Measurements from ENCODE around the gene AUTS2.

Gene AUTS2

DNA sequence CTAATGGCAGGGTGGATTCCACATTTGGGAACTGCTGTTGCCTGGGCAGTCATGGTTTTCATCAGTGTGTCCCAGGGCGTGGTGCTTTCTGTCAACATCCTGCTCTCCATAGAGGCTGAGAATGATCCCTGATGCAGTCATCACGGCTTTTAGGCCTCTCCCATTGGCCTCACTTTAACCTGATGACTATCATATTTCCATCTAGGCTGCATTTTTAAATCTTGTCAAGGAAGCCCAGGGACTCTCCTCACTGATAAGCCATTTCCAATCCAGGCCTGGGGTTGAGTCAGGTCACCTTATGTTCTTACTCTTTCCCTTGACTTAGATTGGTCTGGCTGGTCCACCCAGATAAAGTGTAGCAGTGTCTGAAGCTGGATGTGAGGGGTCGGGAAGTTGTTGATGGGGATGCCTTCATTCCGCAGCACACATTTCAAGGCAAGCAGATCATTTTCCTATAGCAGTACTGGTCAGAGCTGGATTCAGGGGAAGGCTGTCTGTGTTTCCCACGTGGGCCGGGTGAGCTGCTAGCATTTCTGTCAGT, 177.0 kb downstream of the AUTS2 start (continued):
- no peak for TF ChIP-seq OVOL3 (tag by site-specific recombination; IDR thresholded peaks at IDR 0.05)
- no peak for TF ChIP-seq MYNN (tag by site-specific recombination; IDR thresholded peaks at IDR 0.05; ENCODE audit: borderline replicate concordance)
- no peak for TF ChIP-seq SETDB1 (IDR thresholded peaks at IDR 0.05; ENCODE audit: insufficient read length, low read length)
- TF ChIP-seq, protein P1, sequence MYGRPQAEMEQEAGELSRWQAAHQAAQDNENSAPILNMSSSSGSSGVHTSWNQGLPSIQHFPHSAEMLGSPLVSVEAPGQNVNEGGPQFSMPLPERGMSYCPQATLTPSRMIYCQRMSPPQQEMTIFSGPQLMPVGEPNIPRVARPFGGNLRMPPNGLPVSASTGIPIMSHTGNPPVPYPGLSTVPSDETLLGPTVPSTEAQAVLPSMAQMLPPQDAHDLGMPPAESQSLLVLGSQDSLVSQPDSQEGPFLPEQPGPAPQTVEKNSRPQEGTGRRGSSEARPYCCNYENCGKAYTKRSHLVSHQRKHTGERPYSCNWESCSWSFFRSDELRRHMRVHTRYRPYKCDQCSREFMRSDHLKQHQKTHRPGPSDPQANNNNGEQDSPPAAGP (tag by site-specific recombination; IDR thresholded peaks at IDR 0.05) = peak; percentile 80
- TF ChIP-seq PRDM10 (tag by site-specific recombination; IDR thresholded peaks at IDR 0.05) = no peak
- TF ChIP-seq ZBTB48 (tag by site-specific recombination; IDR thresholded peaks at IDR 0.05) = peak; percentile 58; the same call in 1 of the 2 replicates
- TF ChIP-seq ZNF704 (tag by site-specific recombination; IDR thresholded peaks at IDR 0.05) = no peak
- peak; percentile 27; the same call in 1 of the 2 replicates for TF ChIP-seq WT1 (tag by site-specific recombination; IDR thresholded peaks at IDR 0.05)
- TF ChIP-seq ZNF248 (tag by site-specific recombination; IDR thresholded peaks at IDR 0.05) = no peak
- TF ChIP-seq ZNF544 (tag by site-specific recombination; IDR thresholded peaks at IDR 0.05) = no peak
- TF ChIP-seq, protein P2, sequence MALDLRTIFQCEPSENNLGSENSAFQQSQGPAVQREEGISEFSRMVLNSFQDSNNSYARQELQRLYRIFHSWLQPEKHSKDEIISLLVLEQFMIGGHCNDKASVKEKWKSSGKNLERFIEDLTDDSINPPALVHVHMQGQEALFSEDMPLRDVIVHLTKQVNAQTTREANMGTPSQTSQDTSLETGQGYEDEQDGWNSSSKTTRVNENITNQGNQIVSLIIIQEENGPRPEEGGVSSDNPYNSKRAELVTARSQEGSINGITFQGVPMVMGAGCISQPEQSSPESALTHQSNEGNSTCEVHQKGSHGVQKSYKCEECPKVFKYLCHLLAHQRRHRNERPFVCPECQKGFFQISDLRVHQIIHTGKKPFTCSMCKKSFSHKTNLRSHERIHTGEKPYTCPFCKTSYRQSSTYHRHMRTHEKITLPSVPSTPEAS (tag by site-specific recombination; IDR thresholded peaks at IDR 0.05) = no peak
- no peak for TF ChIP-seq ZNF184 (tag by site-specific recombination; IDR thresholded peaks at IDR 0.05)
- peak; percentile 82 for TF ChIP-seq ZBTB17 (tag by site-specific recombination; IDR thresholded peaks at IDR 0.05)
- TF ChIP-seq ZNF391 (tag by site-specific recombination; IDR thresholded peaks at IDR 0.05; ENCODE audit: borderline replicate concordance, low read depth) = no peak
- TF ChIP-seq ZNF211 (tag by site-specific recombination; IDR thresholded peaks at IDR 0.05; ENCODE audit: low read depth) = no peak
- TF ChIP-seq ZNF202 (tag by site-specific recombination; IDR thresholded peaks at IDR 0.05; ENCODE audit: borderline replicate concordance) = no peak
- TF ChIP-seq ZNF791 (tag by site-specific recombination; IDR thresholded peaks at IDR 0.05) = no peak
- TF ChIP-seq FEZF1 (tag by site-specific recombination; IDR thresholded peaks at IDR 0.05) = no peak; the same call in 1 of the 2 replicates
- TF ChIP-seq REPIN1 (tag by site-specific recombination; IDR thresholded peaks at IDR 0.05; ENCODE audit: low read depth) = no peak
- TF ChIP-seq BCL11B (tag by site-specific recombination; IDR thresholded peaks at IDR 0.05; ENCODE audit: low read depth) = no peak
- TF ChIP-seq ZNF585B (tag by site-specific recombination; IDR thresholded peaks at IDR 0.05) = no peak
- TF ChIP-seq, protein P3, sequence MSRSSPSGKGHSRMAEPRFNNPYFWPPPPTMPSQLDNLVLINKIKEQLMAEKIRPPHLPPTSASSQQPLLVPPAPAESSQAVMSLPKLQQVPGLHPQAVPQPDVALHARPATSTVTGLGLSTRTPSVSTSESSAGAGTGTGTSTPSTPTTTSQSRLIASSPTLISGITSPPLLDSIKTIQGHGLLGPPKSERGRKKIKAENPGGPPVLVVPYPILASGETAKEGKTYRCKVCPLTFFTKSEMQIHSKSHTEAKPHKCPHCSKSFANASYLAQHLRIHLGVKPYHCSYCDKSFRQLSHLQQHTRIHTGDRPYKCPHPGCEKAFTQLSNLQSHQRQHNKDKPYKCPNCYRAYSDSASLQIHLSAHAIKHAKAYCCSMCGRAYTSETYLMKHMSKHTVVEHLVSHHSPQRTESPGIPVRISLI (tag by site-specific recombination; IDR thresholded peaks at IDR 0.05) = no peak
- no peak for TF ChIP-seq ZNF121 (tag by site-specific recombination; IDR thresholded peaks at IDR 0.05)
- TF ChIP-seq ZNF433 (tag by site-specific recombination; IDR thresholded peaks at IDR 0.05; ENCODE audit: low read depth) = no peak
- TF ChIP-seq ZNF223 (tag by site-specific recombination; IDR thresholded peaks at IDR 0.05) = no peak
- TF ChIP-seq, protein P4, sequence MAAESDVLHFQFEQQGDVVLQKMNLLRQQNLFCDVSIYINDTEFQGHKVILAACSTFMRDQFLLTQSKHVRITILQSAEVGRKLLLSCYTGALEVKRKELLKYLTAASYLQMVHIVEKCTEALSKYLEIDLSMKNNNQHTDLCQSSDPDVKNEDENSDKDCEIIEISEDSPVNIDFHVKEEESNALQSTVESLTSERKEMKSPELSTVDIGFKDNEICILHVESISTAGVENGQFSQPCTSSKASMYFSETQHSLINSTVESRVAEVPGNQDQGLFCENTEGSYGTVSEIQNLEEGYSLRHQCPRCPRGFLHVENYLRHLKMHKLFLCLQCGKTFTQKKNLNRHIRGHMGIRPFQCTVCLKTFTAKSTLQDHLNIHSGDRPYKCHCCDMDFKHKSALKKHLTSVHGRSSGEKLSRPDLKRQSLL (tag by site-specific recombination; IDR thresholded peaks at IDR 0.05) = no peak
- TF ChIP-seq KLF1 (tag by site-specific recombination; IDR thresholded peaks at IDR 0.05) = peak; percentile 96
- TF ChIP-seq ZNF701 (tag by site-specific recombination; IDR thresholded peaks at IDR 0.05) = no peak
- TF ChIP-seq ZSCAN23 (tag by site-specific recombination; IDR thresholded peaks at IDR 0.05) = no peak
- TF ChIP-seq, protein P5, sequence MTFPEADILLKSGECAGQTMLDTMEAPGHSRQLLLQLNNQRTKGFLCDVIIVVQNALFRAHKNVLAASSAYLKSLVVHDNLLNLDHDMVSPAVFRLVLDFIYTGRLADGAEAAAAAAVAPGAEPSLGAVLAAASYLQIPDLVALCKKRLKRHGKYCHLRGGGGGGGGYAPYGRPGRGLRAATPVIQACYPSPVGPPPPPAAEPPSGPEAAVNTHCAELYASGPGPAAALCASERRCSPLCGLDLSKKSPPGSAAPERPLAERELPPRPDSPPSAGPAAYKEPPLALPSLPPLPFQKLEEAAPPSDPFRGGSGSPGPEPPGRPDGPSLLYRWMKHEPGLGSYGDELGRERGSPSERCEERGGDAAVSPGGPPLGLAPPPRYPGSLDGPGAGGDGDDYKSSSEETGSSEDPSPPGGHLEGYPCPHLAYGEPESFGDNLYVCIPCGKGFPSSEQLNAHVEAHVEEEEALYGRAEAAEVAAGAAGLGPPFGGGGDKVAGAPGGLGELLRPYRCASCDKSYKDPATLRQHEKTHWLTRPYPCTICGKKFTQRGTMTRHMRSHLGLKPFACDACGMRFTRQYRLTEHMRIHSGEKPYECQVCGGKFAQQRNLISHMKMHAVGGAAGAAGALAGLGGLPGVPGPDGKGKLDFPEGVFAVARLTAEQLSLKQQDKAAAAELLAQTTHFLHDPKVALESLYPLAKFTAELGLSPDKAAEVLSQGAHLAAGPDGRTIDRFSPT (tag by site-specific recombination; IDR thresholded peaks at IDR 0.05) = no peak
